Fibroblast of skin of scalp (primary cell): ENCODE results near the gene ERGIC1.
A peak's percentile ranks its signal among the peaks of the same experiment; 100 is the strongest.

ENCODE experiments used
- DNase-seq: peaks from one replicate; pipeline ENCODE4 v3.0.0-alpha.2; 2013

ERGIC1 gene

GRCh38 chr5:172950176-172950965 lies 116.3 kb downstream of the ERGIC1 start:
- DNase-seq, result no peak

DNA sequence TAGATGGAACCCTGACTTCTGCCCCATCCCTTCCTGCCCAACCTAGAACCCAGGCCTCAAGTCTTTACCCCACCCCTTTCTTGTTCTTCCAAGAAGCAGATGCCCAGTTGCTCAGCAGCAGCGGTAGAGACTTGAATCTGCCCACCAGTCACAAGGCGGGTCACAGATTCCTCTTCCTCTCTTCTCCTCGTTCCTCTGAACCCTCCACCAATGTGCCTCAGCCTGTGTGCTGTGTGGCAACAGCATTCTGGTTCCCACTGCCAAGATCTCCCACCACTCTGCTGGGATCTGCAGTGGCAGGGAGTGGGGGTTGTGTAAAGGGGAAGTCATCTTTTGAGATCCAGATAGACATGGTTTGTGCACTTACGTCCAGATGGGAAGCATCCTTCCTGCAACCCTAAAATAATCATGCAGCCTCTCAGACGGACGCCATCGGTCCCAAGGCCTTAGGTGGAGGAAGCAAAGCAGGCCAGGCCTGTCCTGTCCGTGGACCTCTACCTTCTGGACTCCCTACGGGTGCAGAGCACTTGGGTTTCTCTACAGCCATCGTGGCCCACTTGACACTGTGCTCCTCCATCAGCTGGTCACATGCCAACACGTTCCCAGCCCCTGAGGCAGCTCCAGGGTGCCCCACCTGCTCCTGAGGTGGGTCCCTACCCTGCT lies 117.5 kb downstream of the ERGIC1 start:
- DNase-seq, result no peak

- DNase-seq, result peak; percentile 95
These were observed 118.0 kb downstream of the ERGIC1 start for GRCh38 chr5:172952034-172952511.

- DNase-seq, result peak; percentile 94
These were observed 120.0 kb downstream of the ERGIC1 start for GRCh38 chr5:172953776-172954675.

GRCh38 chr5:172954751-172955159 lies 120.7 kb downstream of the ERGIC1 start:
- DNase-seq, result peak; percentile 43

- DNase-seq, result no peak
These were observed 122.2 kb downstream of the ERGIC1 start for GRCh38 chr5:172956228-172956627.

DNA sequence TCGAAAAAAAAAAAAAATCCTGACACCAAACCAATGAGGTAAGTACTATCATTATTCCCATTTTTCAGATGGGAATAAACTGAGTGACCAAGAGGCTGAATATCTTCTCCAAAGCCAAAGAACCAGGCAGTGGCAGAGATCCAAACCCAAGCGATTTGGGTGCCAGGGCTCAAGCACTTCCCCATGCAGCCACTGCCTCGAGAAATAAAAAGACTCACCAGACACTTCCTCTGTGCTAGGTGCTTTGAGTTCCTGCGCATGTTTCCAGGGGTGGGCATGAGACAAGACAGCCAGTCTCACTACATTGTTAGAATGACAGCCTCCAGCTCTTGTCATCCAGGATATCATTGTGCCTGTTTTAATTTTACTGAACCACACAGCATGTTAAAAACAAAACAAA lies 122.9 kb downstream of the ERGIC1 start:
- peak; percentile 32 for DNase-seq

- no peak for DNase-seq
These were observed 123.4 kb downstream of the ERGIC1 start for GRCh38 chr5:172957458-172957857.

- peak; percentile 74 for DNase-seq
These were observed 124.4 kb downstream of the ERGIC1 start for GRCh38 chr5:172958331-172959046.

GRCh38 chr5:172959824-172960799 lies 126.1 kb downstream of the ERGIC1 start:
- no peak for DNase-seq

DNA sequence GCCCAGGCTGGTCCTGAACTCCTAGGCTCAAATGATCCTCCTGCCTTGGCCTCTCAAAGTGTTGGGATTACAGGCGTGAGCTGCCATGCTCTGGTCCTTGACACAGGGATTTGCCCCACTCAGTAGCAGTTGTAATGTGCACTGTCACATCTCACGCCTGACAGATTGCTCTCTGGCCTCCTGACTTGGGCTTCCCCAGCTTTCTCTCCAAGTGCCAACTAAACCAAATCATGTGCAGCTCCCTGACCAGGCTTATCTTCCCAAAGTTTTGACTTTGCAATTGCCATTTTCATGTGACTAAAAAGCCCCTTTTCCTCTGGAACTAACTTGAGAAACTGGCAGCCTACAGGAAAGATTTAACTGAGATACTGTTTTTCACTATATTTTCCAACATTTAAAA lies 135.9 kb downstream of the ERGIC1 start:
- no peak for DNase-seq

DNA sequence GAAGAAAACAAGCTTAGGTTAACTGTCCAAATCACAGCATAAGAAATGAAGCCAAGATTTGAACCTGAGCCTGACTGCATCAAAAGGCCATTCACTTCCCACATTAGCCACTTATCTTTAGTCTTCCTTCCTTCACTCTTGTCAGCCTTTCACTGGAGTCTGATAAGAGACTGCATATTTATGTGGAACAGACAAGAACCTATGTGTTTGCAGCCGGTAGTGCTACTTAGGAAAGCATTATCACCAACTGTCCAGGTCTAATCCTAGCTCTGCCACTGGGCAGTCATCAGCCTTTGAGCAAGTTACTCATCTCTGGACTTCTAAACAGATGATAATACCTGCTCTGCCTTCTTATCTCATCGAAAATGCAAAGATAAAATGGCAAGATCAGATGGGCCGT lies 137.4 kb downstream of the ERGIC1 start:
- no peak for DNase-seq

DNA sequence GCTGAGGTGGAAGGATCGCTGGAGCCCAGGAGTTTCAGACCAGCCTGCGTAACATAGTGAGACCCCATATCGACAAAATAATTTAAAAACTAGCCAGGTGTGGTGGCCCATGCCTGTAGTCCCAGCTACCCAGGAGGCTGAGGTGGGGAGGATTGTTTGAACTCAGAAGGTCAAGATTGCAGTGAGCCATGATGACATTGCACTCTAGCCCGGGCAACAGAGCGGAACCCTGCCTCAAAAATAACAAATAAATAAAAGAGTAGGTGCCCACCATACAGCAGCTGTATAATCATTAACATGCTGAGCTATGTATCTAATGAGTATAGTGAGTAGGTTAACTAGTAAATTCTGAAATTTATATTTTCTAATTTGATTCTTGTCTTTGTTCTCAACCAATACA lies 138.5 kb downstream of the ERGIC1 start:
- no peak for DNase-seq

DNA sequence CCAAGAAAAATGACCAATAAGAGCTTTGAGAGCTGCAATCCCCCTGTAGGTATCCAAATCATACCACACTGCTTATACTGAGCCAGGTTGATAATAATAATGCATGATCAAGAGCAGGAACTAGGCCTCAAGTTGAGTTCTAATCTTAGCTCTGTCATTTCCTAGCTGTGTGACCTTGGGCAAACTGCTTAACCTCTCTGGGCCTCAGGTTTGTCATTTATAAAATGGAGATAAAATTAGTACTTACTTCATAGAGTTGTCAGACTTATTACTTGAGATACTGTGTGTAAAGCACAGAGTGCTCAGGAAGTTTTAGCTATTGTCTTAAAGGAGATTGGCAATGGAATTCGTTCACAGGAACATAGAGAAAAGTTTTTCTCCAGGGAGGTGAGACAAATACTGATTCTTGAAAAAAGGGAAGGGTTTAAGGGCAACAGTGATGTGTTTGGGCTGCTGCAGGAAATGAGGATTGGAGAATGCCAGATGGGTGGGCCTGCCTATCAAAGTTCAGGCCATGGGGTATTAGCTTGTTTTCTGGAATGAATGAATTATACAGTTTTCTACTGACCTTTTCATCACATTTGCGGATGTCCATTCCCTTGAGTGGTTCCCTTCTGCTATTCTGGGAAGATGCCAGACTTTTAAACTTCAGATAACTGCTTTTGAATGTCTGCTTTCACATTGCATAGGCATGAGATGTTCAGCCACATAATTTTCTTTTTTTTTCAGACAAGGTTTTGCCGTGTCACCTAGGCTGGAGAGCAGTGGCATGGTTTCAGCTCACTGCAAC lies 139.3 kb downstream of the ERGIC1 start:
- DNase-seq, result peak; percentile 70

DNA sequence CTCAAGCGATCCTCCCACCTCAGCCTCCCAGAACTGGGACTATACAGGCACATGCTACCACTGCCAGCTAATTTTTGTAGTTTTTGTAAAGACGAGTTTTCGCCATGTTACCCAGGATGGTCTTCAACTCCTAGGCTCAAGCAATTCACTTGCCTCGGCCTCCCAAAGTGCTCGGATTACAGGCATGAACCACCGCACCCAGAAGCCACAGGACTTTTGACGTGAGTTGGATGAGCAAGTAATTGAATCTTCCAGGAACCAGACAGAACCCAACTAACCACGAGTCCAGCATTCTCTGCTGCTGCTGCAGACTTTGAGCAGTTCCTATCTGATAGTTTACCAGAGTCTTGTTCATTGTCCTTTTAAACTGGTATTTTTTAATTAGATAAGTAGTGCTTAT lies 139.9 kb downstream of the ERGIC1 start:
- DNase-seq, result no peak

- DNase-seq, result no peak
These were observed 141.2 kb downstream of the ERGIC1 start for GRCh38 chr5:172975289-172975688.

GRCh38 chr5:172979778-172980177 lies 145.7 kb downstream of the ERGIC1 start:
- no peak for DNase-seq

DNA sequence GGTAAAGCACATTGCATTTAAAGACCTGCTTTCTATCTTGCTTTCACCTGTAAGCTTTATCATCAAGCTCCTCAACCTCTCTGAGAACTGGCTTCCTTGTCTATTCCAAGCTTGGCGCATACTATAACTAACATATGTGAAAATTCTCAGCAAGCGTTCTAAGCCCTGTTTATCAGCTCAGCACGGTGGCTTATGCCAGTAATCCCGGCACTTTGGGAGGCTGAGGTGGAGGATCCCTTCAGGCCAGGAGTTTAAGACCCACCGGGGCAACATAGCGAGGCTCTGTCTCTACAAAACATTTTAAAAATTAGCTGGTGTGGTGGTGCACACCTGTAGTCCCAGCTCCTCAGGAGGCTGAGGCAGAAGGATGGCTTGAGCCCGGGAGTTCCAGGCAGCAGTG lies 147.9 kb downstream of the ERGIC1 start:
- no peak for DNase-seq

DNA sequence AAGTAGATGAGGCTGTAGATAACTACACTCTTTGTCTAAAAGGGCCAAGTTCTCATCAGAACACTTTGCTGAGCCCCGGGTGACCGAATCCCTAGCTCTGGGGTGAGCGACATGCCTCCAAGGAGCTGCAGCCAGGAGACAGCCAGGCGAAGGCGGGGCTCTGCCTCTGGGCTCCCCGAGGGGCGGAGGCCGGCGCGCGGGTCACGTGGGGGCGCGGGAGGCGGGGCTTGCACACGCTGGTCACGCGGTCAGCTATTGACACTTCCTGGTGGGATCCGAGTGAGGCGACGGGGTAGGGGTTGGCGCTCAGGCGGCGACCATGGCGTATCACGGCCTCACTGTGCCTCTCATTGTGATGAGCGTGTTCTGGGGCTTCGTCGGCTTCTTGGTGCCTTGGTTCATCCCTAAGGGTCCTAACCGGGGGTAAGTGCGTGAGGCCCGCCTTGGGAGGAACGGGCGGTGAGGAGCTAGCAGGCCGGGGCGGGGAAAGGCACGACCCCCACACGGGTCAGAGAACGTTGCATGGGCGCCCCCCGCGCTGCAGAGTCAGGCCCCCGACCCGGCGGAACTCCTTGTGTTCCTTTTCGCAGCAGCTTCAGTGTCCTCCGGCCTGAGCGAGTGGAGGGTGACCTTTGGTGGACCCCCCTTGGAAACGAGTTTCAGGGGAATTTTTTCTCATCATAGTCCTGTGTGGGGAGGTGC lies 149.6 kb downstream of the ERGIC1 start, which contains the start of gene ATP6V0E1:
Gene ATP6V0E1, plus strand, starts transcription at position 230 of the 702 bp plus-strand sequence. Its CDS starts 90 bp downstream, at position 320.
- DNase-seq, result peak; percentile 93
